SK-N-SH treated with all-trans-retinoic acid at 6 μM for 48 hours (cell line): Measurements from ENCODE around the gene NFATC3.

Experiments used
- BACH2 ChIP-seq: fragments of 250-450 bp; sonication (Bioruptor Pico); IDR thresholded peaks from 2 replicates; pipeline ENCODE4 v1.9.0; 2021; ENCODE audit warnings: mild to moderate bottlenecking, borderline replicate concordance
- ESRRG ChIP-seq: fragments of 250-450 bp; sonication (Bioruptor Pico); IDR thresholded peaks from 2 replicates; pipeline ENCODE4 v1.6.1; 2021; ENCODE audit warnings: mild to moderate bottlenecking
- ISL1 ChIP-seq: fragments of 250-450 bp; sonication (Bioruptor Pico); IDR thresholded peaks from 2 replicates; pipeline ENCODE4 v2.1.2; 2022; ENCODE audit warnings: mild to moderate bottlenecking, moderate library complexity
- OSR1 ChIP-seq: fragments of 250-450 bp; sonication (Bioruptor Pico); IDR thresholded peaks from 2 replicates; pipeline ENCODE4 v1.8.0; 2022; ENCODE audit warnings: moderate library complexity, mild to moderate bottlenecking, inconsistent platforms
- PATZ1 ChIP-seq: fragments of 250-450 bp; sonication (Bioruptor Pico); IDR thresholded peaks from 2 replicates; pipeline ENCODE4 v1.8.0; 2020; ENCODE audit warnings: mild to moderate bottlenecking, moderate library complexity, borderline replicate concordance
- SNAI2 ChIP-seq: fragments of 250-450 bp; sonication (Bioruptor Pico); IDR thresholded peaks from 2 replicates; pipeline ENCODE4 v1.5.0; 2020; ENCODE audit warnings: mild to moderate bottlenecking, moderate library complexity
- TSHZ2 ChIP-seq: fragments of 250-450 bp; sonication (Bioruptor Pico); IDR thresholded peaks from 2 replicates; pipeline ENCODE4 v1.5.0; 2020; ENCODE audit warnings: mild to moderate bottlenecking, moderate library complexity
- ZC3H10 ChIP-seq: fragments of 250-450 bp; sonication (Bioruptor Pico); IDR thresholded peaks from 2 replicates; pipeline ENCODE4 v1.5.1; 2021; ENCODE audit warnings: mild to moderate bottlenecking, moderate library complexity
- ZFP3 ChIP-seq: fragments of 250-450 bp; sonication (Bioruptor Pico); IDR thresholded peaks from 2 replicates; pipeline ENCODE4 v1.5.0; 2020; ENCODE audit warnings: mild to moderate bottlenecking, moderate library complexity
- ZNF70 ChIP-seq: fragments of 450-650 bp; formaldehyde crosslinking; IDR thresholded peaks from 2 replicates; pipeline ENCODE4 v1.5.0; 2020; ENCODE audit warnings: mild to moderate bottlenecking, moderate library complexity
- ZNF8 ChIP-seq: fragments of 450-650 bp; formaldehyde crosslinking; IDR thresholded peaks from 2 replicates; pipeline ENCODE4 v1.5.0; 2020; ENCODE audit warnings: mild to moderate bottlenecking, moderate library complexity
- TF ChIP-seq, protein P1 (sequence below): fragments of 250-450 bp; sonication (Bioruptor Pico); IDR thresholded peaks from 2 replicates; pipeline ENCODE4 v1.5.1; 2021; ENCODE audit warnings: mild to moderate bottlenecking, moderate library complexity
- TF ChIP-seq, protein P2 (sequence below): fragments of 250-450 bp; sonication (Bioruptor Pico); IDR thresholded peaks from 2 replicates; pipeline ENCODE4 v1.5.1; 2020; ENCODE audit warnings: low read depth, mild to moderate bottlenecking, moderate library complexity

DNA sequence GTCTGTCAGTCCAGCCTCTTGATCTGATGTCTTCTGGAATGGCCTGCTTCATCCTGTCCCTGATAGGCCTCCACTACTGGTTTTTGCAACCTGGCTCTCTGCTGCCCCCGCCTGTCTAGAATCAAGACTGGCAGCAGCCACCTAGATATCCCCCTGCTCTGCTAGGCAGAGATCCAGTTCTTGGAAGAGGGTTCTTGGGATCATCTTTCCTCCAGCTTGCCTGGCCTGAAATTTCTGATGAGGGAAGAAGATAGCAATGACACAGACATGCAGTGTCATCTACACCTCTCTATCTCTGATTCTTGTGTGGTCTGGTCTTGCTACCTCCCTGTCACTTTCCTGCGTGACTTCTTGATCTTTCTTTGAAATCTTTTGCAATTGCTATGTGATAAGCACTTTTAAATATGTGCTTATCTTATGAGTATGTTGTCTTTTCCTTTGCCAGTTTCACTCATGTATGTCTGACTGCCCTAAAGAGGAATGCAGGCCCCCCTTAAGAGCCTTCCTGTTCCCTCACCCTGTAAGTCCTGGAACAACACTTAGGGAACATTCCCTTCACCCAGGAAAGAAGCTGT, 20.3 kb upstream of the NFATC3 start:
- TF ChIP-seq PATZ1 (CRISPR knock-in tag) (no peak), ZNF8 (no peak), ZFP3 (CRISPR knock-in tag) (no peak), ISL1 (CRISPR knock-in tag) (peak; percentile 65), TSHZ2 (no peak), ZNF70 (no peak), SNAI2 (CRISPR knock-in tag) (no peak), OSR1 (CRISPR knock-in tag) (no peak), BACH2 (CRISPR knock-in tag) (no peak), ESRRG (CRISPR knock-in tag) (no peak), ZC3H10 (CRISPR knock-in tag) (no peak)
- TF ChIP-seq, protein P1, sequence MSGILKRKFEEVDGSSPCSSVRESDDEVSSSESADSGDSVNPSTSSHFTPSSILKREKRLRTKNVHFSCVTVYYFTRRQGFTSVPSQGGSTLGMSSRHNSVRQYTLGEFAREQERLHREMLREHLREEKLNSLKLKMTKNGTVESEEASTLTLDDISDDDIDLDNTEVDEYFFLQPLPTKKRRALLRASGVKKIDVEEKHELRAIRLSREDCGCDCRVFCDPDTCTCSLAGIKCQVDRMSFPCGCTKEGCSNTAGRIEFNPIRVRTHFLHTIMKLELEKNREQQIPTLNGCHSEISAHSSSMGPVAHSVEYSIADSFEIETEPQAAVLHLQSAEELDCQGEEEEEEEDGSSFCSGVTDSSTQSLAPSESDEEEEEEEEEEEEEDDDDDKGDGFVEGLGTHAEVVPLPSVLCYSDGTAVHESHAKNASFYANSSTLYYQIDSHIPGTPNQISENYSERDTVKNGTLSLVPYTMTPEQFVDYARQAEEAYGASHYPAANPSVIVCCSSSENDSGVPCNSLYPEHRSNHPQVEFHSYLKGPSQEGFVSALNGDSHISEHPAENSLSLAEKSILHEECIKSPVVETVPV (CRISPR knock-in tag) = no peak
- TF ChIP-seq, protein P2, sequence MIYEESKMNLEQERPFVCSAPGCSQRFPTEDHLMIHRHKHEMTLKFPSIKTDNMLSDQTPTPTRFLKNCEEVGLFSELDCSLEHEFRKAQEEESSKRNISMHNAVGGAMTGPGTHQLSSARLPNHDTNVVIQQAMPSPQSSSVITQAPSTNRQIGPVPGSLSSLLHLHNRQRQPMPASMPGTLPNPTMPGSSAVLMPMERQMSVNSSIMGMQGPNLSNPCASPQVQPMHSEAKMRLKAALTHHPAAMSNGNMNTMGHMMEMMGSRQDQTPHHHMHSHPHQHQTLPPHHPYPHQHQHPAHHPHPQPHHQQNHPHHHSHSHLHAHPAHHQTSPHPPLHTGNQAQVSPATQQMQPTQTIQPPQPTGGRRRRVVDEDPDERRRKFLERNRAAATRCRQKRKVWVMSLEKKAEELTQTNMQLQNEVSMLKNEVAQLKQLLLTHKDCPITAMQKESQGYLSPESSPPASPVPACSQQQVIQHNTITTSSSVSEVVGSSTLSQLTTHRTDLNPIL (CRISPR knock-in tag) = no peak
